Testis (tissue), 3 donors: ENCODE measurements around the gene POMT2. TPM values are rescaled to one million over a fixed set of nuclear protein-coding genes. Genes with fewer than 3 reads are reported as not detected.

Source experiments
- DNase-seq: peaks from one replicate; pipeline ENCODE4 v3.0.0-alpha.2; 2019
- H3K27ac ChIP-seq, 2 donors: fragments of 200-600 bp; sonication (generic); one replicate each; pipeline ENCODE4 v1.5.1; 2019
- H3K27me3 ChIP-seq: fragments of 200-600 bp; sonication (generic); one replicate; pipeline ENCODE4 v1.5.1; 2019
- H3K36me3 ChIP-seq: fragments of 200-600 bp; sonication (generic); one replicate; pipeline ENCODE4 v1.5.1; 2017; ENCODE audit warnings: low read depth; ENCODE audit errors: missing control alignments
- H3K4me1 ChIP-seq: fragments of 200-600 bp; sonication (generic); one replicate; pipeline ENCODE4 v1.5.1; 2019
- H3K4me3 ChIP-seq, 2 donors: fragments of 200-600 bp; sonication (generic); one replicate each; pipeline ENCODE4 v1.5.1; 2017 to 2019
- H3K9me3 ChIP-seq: fragments of 200-600 bp; sonication (generic); one replicate; pipeline ENCODE4 v1.5.1; 2017
- CTCF ChIP-seq, 3 experiments: fragments of 450-650 bp in 2 of 3; fragments of 200-600 bp in 1 of 3; sonication (generic) in 1 of 3; IDR thresholded peaks; one replicate each; pipeline ENCODE4 v1.5.1; 2016 to 2019; ENCODE audit warnings: antibody characterized with exemption in 3 of 3, mild to moderate bottlenecking in 2 of 3, moderate library complexity in 1 of 3
- POLR2A ChIP-seq: fragments of 450-650 bp; IDR thresholded peaks from one replicate; pipeline ENCODE4 v1.6.1; 2017; ENCODE audit warnings: antibody characterized with exemption, mild to moderate bottlenecking, moderate library complexity
- WGBS, 2 donors: methylation state at CpG; one replicate each; pipeline ENCODE4 v1.1.5; 2018; 5-methylcytosine and 5-hydroxymethylcytosine counted together
- intact Hi-C: fragments of 100-400 bp; cut with DNase I; formaldehyde crosslinking; loops from one replicate; pipeline ENCODE4 v1.15.1; 2023; ENCODE audit warnings: low total_unique reads
- polyA plus RNA-seq: library from polyadenylated mRNA; stranded (reverse); fragments of 350-450 nt; fragmentation: Illumina TruSeq; extraction: RNeasy Lipid Tissue Mini Kit (QIAGEN cat#74804); gene quantifications from one replicate; pipeline ENCODE4 v1.2.3, GENCODE V29; 2014; ENCODE audit warnings: low read depth, low replicate concordance; ENCODE audit not compliant: insufficient read depth
- total RNA-seq, 2 donors: library from RNA; depleted of rRNA; stranded (reverse); fragments of >200 nt; gene quantifications; one replicate each; pipeline ENCODE4 v1.2.3, GENCODE V29; 2016

Gene POMT2
- total and polyA plus RNA-seq, 3 donors from 2014 or later, result 108 to 162 (median 127) TPM

GRCh38 chr14:77344377-77344996, 23.8 kb upstream of the POMT2 start:
- intact Hi-C loops, result no loop called here
- H3K4me3 ChIP-seq, result no peak overlapping the region
- no peaks in the 10 kb centered on the region for H3K27me3 ChIP-seq
- no peaks in the 10 kb centered on the region for H3K36me3 ChIP-seq
- 78 to 85% methylated on average over 3 of the region's 3 CpGs for WGBS, 2 donors
- TF ChIP-seq CTCF (IDR thresholded peaks at IDR 0.05) (no peak), POLR2A (no peak)
- no peak overlapping the region for H3K27ac ChIP-seq
- H3K9me3 ChIP-seq, result no peaks in the 10 kb centered on the region
- no peak for DNase-seq
- no peaks in the 10 kb centered on the region for H3K4me1 ChIP-seq

GRCh38 chr14:77343662-77344061, 23.0 kb upstream of the POMT2 start:
- Histone ChIP-seq H3K9me3 (no peaks in the 10 kb centered on the region), H3K4me3 (no peak overlapping the region), H3K4me1 (no peaks in the 10 kb centered on the region), H3K27me3 (no peaks in the 10 kb centered on the region), H3K27ac (no peak overlapping the region), H3K36me3 (no peaks in the 10 kb centered on the region)
- 81 to 89% methylated on average over 2 of the region's 2 CpGs for WGBS, 2 donors
- no peak for DNase-seq
- intact Hi-C loops, result no loop called here
- no peak for TF ChIP-seq CTCF (IDR thresholded peaks at IDR 0.05)
- no peak for TF ChIP-seq POLR2A

GRCh38 chr14:77342726-77343397, 22.2 kb upstream of the POMT2 start:
- WGBS, 2 donors, result 89 to 91% methylated on average over 10 of the region's 10 CpGs
- intact Hi-C loops, result no loop called here
- Histone ChIP-seq H3K9me3 (no peaks in the 10 kb centered on the region), H3K27me3 (no peaks in the 10 kb centered on the region), H3K27ac (no peak overlapping the region), H3K4me3 (no peak overlapping the region), H3K36me3 (no peaks in the 10 kb centered on the region), H3K4me1 (no peaks in the 10 kb centered on the region)
- no peak for DNase-seq
- no peak for TF ChIP-seq POLR2A
- TF ChIP-seq CTCF (IDR thresholded peaks at IDR 0.05), result no peak

- intact Hi-C loops, result no loop called here
- no peak for DNase-seq
- no peaks in the 10 kb centered on the region for H3K9me3 ChIP-seq
- WGBS, 2 donors, result 90 to 94% methylated on average over 4 of the region's 4 CpGs
- H3K27ac ChIP-seq, result no peak overlapping the region
- TF ChIP-seq POLR2A (no peak), CTCF (IDR thresholded peaks at IDR 0.05) (no peak)
- H3K36me3 ChIP-seq, result no peaks in the 10 kb centered on the region
- H3K27me3 ChIP-seq, result no peaks in the 10 kb centered on the region
- H3K4me3 ChIP-seq, result no peak overlapping the region
- no peaks in the 10 kb centered on the region for H3K4me1 ChIP-seq
These were observed 19.7 kb upstream of the POMT2 start for GRCh38 chr14:77340389-77340788.

- TF ChIP-seq POLR2A (no peak), CTCF (IDR thresholded peaks at IDR 0.05) (no peak)
- Histone ChIP-seq H3K27me3 (no peaks in the 10 kb centered on the region), H3K9me3 (no peaks in the 10 kb centered on the region), H3K4me1 (no peaks in the 10 kb centered on the region), H3K27ac (no peak overlapping the region), H3K36me3 (no peaks in the 10 kb centered on the region), H3K4me3 (no peak overlapping the region)
- intact Hi-C loops, result no loop called here
- DNase-seq, result no peak
- 97 to 100% methylated on average over 1 of the region's 1 CpG for WGBS, 2 donors
These were observed 18.7 kb upstream of the POMT2 start for GRCh38 chr14:77339407-77339806.
